Measurements from ENCODE around the gene ZFPM1.
A peak's percentile ranks its signal among the peaks of the same experiment; 100 is the strongest.

The ZFPM1 gene

DNA sequence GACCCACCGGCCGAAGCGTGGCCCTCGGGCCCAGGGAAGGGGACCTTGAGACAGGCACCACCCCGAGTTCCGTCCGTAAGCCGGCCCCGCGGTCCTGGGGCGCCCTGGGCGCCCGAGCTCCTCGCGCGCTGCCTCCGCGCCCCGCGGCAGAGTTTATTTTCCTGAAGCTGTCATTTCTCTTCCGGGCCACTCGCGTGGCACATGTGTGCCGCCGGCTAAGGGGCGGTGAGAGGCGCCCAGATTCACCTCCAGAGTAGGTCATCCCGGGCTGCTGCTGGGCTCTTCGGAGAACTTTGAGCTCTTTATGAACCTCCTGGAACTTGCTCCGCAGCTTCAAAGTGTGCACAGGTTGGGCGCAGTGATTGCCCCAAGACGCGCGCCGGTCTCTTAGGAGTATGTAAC is 117.6 kb downstream of the ZFPM1 start:
- Mint-ChIP-seq H3K27me3 (no peaks in the 10 kb centered on the region), H3K4me1 (ENCODE audit: low read depth) (peaks cover 41% of the 10 kb centered on the region), H3K27ac (peak overlapping the region; percentile 88), H3K36me3 (no peaks in the 10 kb centered on the region), H3K9me3 (ENCODE audit: low read depth) (no peaks in the 10 kb centered on the region), H3K4me3 (peak overlapping the region; percentile 90)

DNA sequence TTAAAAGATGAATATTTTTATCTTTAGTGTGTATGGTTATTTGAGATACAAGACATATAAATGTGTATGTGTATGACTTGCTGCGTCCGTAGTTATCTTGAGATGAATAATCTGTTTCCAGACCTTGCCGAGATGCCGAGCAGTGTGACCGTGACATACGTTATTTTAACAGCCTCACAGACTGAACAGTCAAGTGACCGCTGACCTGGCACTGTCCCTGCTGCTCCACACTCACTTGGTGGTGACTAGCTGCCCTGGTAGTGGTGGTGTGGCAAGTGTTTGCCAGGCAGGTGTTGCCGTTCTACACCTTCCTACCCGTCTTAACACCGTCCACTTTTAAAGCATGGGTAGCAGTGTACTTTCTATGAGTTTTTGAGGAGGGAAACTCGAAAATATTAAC is 122.2 kb downstream of the ZFPM1 start:
- no peaks in the 10 kb centered on the region for H3K27me3 Mint-ChIP-seq
- no peak overlapping the region for H3K4me3 Mint-ChIP-seq
- no peak overlapping the region for H3K27ac Mint-ChIP-seq
- no peaks in the 10 kb centered on the region for H3K9me3 Mint-ChIP-seq (ENCODE audit: low read depth)
- H3K4me1 Mint-ChIP-seq (ENCODE audit: low read depth), result peaks cover 57% of the 10 kb centered on the region
- H3K36me3 Mint-ChIP-seq, result peaks cover 7% of the 10 kb centered on the region

DNA sequence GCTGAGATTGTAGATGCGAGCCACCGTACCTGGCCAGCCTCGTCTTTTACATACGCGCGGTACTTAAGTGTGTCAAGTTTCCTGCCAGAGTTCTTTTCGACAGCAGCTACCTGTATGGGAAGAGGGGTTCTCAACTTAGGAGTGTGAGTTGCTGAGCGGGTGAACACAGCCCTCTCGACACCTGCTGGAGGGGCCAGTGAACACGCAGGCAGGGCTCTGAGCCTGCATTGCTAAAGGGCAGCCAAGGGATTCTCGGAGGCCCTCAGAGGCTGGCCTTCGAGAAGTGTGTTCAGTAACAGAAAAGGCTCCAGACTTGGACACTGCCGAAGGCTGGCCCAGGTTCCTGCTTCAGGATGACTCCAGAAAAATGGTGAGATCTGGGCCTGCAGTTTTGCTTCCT is 123.2 kb downstream of the ZFPM1 start:
- Mint-ChIP-seq H3K4me1 (ENCODE audit: low read depth) (peaks cover 60% of the 10 kb centered on the region), H3K27me3 (no peaks in the 10 kb centered on the region), H3K9me3 (ENCODE audit: low read depth) (no peaks in the 10 kb centered on the region), H3K36me3 (peaks cover 7% of the 10 kb centered on the region), H3K27ac (no peak overlapping the region), H3K4me3 (no peak overlapping the region)

DNA sequence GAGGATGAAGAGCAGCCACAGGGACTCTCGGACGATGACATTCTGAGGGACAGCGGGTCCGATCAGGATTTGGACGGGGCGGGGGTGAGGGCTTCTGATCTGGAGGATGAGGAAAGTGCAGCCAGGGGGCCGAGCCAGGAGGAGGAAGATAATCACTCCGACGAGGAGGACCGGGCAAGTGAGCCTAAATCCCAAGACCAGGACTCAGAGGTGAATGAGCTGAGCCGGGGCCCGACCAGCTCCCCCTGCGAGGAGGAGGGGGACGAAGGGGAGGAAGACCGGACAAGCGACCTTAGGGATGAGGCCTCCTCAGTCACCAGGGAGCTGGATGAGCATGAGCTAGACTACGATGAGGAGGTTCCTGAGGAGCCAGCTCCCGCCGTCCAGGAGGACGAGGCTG is 124.1 kb downstream of the ZFPM1 start:
- Mint-ChIP-seq H3K4me1 (ENCODE audit: low read depth) (peaks cover 55% of the 10 kb centered on the region), H3K27ac (no peak overlapping the region), H3K36me3 (peaks cover 7% of the 10 kb centered on the region), H3K27me3 (no peaks in the 10 kb centered on the region), H3K4me3 (no peak overlapping the region), H3K9me3 (ENCODE audit: low read depth) (no peaks in the 10 kb centered on the region)

DNA sequence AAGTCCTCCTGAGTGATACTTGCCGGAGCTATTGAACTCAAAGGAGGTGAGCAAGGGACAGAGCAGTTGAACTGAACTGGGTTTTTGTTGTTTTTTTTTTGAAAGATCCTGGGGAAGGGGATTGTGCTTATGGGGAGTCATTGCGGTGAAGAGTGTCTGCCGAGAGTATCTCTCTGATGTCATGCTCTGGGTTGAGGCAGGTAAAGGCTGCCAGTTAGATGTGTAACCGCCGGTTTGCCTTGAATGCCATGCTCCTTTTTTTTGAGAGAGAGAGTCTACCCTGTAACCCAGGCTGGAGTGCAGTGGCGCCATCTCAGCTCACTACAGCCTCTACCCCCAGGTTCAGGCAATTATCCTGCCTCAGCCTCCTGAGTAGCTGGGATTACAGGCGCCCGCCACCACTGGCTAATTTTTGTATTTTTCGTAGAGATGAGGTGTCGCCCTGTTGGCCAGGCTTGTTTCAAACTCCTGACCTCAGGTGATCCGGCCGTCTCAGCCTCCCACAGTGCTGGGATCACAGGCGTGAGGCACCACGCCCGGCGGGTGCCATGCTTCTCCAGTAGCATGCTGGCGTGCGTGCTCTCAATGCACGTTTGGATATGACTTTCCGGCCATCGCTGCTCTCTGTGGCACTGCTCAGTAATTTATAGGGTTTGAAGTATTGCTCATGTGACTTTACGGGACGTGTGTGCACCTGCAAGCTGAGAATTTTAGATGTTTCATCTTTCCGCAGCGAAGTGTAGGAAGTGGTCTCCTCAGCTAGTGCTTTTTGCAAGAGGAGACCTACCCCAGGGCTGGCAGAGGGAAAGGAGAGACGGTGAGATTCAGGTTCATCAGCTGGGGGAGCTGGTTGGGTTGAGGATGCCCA is 125.6 kb downstream of the ZFPM1 start:
- Mint-ChIP-seq H3K27ac (peak overlapping the region; percentile 84), H3K9me3 (ENCODE audit: low read depth) (no peaks in the 10 kb centered on the region), H3K4me1 (ENCODE audit: low read depth) (peaks cover 54% of the 10 kb centered on the region)

DNA sequence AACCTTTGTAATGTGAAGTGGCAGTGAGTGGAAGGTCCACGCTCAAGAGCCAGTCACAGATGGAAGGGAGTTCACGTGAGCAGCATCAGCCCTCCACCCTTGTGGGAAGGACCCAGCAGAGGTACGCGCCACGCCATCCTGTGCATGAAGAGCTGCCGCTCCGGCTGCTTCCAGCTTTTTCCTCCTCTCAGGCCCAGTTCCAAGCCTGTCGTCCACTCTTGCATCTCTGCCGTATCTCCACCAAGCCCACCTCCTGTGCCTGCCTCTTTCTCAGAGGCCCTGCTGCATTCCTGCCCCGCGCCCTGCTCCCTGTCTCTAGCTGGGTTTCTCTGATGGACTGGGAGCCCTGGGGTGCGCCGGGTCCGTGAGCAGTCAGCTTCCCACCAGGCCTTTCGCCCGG is 127.3 kb downstream of the ZFPM1 start:
- no peak overlapping the region for H3K27ac Mint-ChIP-seq
- peaks cover 7% of the 10 kb centered on the region for H3K36me3 Mint-ChIP-seq
- no peak overlapping the region for H3K4me3 Mint-ChIP-seq
- no peaks in the 10 kb centered on the region for H3K27me3 Mint-ChIP-seq
- H3K9me3 Mint-ChIP-seq (ENCODE audit: low read depth), result no peaks in the 10 kb centered on the region
- H3K4me1 Mint-ChIP-seq (ENCODE audit: low read depth), result peaks cover 57% of the 10 kb centered on the region

More for the DNA sequence above, 125.6 kb downstream of the ZFPM1 start:
- Mint-ChIP-seq H3K27me3 (no peaks in the 10 kb centered on the region), H3K4me3 (peak overlapping the region; percentile 72), H3K36me3 (peaks cover 7% of the 10 kb centered on the region)

DNA sequence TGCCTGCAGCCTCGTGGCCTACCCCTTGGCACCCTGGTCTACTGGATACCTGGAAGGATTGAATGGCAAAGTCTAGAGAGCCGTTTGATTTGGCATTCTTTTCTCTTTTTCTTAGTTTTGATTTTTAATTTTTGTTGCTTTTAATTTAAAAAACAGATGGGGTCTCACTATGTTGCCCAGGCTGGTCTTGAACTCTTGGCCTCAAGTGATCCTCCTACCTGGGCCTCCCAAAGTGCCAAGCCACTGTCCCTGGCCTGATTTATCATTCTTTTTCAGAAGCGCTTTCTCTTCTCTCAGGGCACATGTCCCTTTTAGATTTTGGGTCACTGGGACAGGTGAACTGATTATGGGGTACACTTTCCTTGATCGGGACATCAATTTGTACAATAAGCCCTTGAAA is 128.0 kb downstream of the ZFPM1 start:
- no peak overlapping the region for H3K27ac Mint-ChIP-seq
- peaks cover 60% of the 10 kb centered on the region for H3K4me1 Mint-ChIP-seq (ENCODE audit: low read depth)
- H3K4me3 Mint-ChIP-seq, result no peak overlapping the region
- H3K27me3 Mint-ChIP-seq, result no peaks in the 10 kb centered on the region
- H3K36me3 Mint-ChIP-seq, result peaks cover 7% of the 10 kb centered on the region
- H3K9me3 Mint-ChIP-seq (ENCODE audit: low read depth), result no peaks in the 10 kb centered on the region

DNA sequence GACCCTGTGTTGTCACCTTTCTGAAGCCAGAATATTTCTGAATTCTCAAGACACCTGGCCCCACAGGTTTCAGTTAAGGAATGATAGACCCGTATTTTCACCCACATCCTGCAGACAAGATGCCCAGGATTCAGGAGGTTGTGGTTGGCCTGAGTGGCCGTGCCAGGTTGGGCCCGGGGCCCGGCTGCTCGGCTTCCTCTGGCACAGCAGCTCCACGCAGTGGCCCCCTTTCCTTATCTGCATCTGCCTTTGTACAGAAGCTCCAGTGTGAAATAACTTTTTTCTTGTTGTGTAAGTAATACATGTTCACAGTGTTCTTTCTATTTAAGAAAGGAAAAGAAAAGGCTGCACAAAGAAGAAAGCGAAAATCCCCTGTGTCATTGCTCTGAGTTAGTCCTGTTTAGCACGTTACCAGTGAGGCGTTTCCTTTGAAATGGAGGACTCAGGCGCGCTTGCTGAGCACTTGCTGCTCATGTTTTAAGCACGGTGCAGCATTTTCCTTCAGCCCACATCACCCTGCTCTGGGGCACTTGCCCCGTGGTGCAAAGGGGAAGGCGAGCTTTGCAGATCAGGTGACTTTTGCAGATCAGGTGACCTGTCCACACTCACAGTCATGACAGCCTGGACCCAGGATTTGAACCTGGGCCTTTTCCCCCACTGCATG is 130.0 kb downstream of the ZFPM1 start:
- Mint-ChIP-seq H3K4me1 (ENCODE audit: low read depth) (peaks cover 55% of the 10 kb centered on the region), H3K27me3 (no peaks in the 10 kb centered on the region), H3K36me3 (peaks cover 6% of the 10 kb centered on the region), H3K4me3 (peak overlapping the region; percentile 53), H3K27ac (peak overlapping the region; percentile 66), H3K9me3 (ENCODE audit: low read depth) (no peaks in the 10 kb centered on the region)

DNA sequence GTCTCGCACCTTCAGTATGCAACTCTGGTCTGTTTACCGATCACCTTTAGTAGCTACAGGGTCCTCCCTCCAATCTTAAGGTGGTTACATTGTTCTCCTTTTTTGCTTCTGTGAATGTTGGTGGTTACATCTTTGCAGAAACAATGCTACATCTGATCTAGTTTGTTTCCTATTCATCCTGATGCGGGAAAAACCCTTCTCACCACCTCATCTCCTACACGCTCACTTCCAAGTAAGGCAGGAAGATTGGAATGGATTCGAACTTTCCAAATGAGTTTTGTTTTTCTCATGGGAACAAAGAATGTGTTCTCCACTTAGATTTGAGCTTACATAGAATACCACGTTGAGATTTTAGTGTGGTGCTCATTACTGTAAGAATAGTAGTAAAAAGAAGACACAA is 131.6 kb downstream of the ZFPM1 start:
- peak overlapping the region; percentile 50 for H3K27ac Mint-ChIP-seq
- peaks cover 10% of the 10 kb centered on the region for H3K36me3 Mint-ChIP-seq
- H3K4me1 Mint-ChIP-seq (ENCODE audit: low read depth), result peaks cover 53% of the 10 kb centered on the region

DNA sequence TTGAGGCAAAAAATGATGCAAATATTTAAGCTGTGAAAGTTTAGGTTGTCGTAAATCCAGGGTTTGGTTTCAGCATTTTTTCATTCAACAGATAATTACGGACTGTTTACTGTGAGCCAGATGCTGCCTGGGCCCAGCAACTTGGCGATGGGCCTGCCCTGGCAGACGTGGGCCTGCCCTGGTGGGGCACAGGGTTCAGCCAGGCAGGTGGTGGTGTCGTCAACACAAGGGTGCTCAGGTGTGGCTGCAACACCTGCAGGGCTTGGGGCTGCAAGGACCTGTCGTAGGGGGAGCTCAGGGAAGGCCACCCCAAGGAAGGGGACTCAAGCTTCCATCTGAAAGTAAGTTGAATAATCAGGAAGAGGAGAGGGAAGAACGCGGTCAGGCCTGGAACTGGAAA is 132.2 kb downstream of the ZFPM1 start:
- Mint-ChIP-seq H3K9me3 (ENCODE audit: low read depth) (no peaks in the 10 kb centered on the region), H3K27ac (no peak overlapping the region), H3K36me3 (peaks cover 10% of the 10 kb centered on the region), H3K4me1 (ENCODE audit: low read depth) (peaks cover 53% of the 10 kb centered on the region), H3K27me3 (no peaks in the 10 kb centered on the region), H3K4me3 (no peak overlapping the region)

More for the DNA sequence above, 131.6 kb downstream of the ZFPM1 start:
- H3K27me3 Mint-ChIP-seq, result no peaks in the 10 kb centered on the region
- H3K9me3 Mint-ChIP-seq (ENCODE audit: low read depth), result no peaks in the 10 kb centered on the region
- H3K4me3 Mint-ChIP-seq, result no peak overlapping the region

DNA sequence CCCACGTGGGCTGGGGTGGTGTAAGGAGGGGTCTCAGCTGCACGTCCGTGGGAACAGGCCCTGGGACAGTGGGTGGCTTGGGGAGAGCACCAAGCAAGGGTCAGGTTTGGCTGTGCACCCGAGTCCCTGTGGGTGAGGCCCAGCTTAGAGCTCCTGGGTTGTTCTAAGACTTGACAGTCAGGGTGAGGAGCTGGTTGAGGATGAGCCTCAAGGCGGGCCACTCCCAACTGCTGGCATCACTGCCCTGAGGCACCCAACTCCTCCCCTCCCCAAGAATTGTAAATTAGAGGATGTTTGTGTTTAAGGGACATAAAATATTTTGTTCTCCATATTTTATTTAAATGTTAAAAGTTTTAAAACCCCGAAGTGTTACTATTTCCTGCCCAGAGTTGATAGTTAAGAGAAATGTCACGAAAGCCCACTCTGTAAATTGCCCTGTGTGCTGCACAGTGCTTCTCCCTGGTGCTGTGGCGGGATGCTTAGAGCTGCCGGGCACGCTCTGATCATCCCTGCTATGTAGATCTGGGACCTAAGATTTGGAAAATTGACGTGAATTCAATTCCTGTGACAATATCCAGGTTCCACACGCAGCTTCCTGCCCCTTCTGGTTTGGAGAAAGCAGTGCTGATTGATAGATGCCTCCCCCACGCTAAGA is 133.0 kb downstream of the ZFPM1 start:
- Mint-ChIP-seq H3K4me3 (no peak overlapping the region), H3K27me3 (no peaks in the 10 kb centered on the region), H3K36me3 (peaks cover 10% of the 10 kb centered on the region), H3K27ac (no peak overlapping the region), H3K9me3 (ENCODE audit: low read depth) (no peaks in the 10 kb centered on the region), H3K4me1 (ENCODE audit: low read depth) (peaks cover 48% of the 10 kb centered on the region)

Data from activated naive CD8-positive, alpha-beta T cell (primary cell).